ENCODE results near the gene DSCAM. TPM values are rescaled to one million over a fixed set of nuclear protein-coding genes. Genes with fewer than 3 reads are reported as not detected.

DSCAM gene
- total RNA-seq, 2 donors from 2014 or later: not detected

DNA sequence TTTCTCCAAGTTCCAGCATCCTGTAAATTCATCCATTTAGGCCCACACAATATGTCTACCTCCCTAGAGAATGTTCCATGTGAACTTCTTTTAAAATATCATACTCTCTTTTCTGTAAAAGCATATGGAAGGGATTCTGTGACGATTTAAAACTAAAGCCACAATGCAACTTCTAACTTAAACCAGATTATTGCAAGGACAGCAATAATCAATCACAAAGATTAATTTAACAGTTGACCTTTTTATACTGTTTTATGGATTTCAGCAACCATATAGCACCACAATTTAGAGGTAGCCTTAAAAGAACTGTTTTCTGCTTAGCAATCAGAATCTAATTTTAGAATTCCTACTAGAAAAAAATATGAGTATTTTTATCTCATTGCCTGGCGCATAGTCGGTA lies 58.3 kb downstream of the DSCAM start:
- no peak overlapping the region for H3K4me3 Mint-ChIP-seq
- H3K36me3 Mint-ChIP-seq (ENCODE audit: insufficient read depth in 2 of 2): no peaks in the 10 kb centered on the region
- ATAC-seq (replicated peaks in 1 of 2) (no peak), DNase-seq (no peak)
- no peak overlapping the region for H3K27ac Mint-ChIP-seq
- no peaks in the 10 kb centered on the region for H3K4me1 Mint-ChIP-seq (ENCODE audit: low read depth)
- no peaks in the 10 kb centered on the region for H3K27me3 Mint-ChIP-seq (ENCODE audit: low read depth)
- H3K9me3 Mint-ChIP-seq: peaks cover 0 to 2% of the 10 kb centered on the region in 2 donors

DNA sequence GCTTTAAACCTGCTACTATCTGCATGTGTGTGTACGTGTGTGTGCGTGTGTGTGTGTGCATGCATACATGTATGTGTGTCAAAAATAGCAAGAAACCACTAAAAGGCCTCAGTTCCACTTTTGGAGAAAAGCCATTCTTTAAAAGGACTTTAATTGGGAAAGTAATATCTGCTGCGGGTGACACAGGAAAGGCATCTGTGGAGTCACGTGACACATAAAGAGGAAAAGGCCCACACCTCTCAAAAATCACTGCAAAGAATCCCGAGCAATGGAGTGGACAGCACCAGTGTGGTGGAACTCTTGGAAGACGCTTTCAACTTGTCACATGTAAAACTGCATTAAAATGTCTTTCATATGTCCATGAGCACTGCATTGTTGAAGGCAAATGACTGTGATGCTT lies 63.6 kb downstream of the DSCAM start:
- Mint-ChIP-seq H3K36me3 (ENCODE audit: insufficient read depth in 2 of 2) (no peaks in the 10 kb centered on the region), H3K9me3 (peaks cover 1 to 3% of the 10 kb centered on the region in 2 donors), H3K27ac (no peak overlapping the region), H3K4me1 (ENCODE audit: low read depth) (no peaks in the 10 kb centered on the region), H3K4me3 (no peak overlapping the region), H3K27me3 (ENCODE audit: low read depth) (no peaks in the 10 kb centered on the region)
- DNase-seq: no peak
- ATAC-seq (replicated peaks in 1 of 2): no peak

DNA sequence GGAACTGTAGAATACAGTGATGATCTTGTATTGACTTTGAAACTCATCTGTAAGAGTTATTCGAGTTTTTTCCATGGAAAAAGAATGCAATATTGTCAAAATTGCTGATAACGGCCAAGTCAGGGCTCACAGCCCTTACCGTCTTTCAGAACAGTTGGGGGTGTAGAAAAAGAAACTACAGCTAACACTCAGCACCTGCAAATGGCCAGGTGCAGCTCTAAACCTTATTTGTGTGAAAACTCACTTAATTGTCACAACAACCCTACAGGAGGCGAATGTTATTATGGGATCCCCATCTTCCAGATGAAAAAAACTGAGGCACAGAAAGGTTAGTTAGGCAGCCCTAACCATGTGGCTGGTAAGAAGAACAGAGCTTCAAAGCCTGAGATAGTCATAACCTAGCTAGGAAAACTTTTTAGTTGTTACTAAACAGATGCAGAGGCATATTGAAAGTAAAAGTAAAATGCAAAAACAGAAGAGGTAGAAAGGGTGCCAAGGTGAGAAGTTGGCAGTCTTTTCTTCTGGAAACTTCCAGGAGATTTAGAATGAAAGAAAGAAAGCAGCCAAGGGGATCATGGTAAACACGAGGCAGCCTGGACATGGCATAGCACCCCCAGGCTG lies 76.4 kb downstream of the DSCAM start:
- H3K36me3 Mint-ChIP-seq (ENCODE audit: insufficient read depth in 2 of 2): no peaks in the 10 kb centered on the region
- no peak for ATAC-seq (replicated peaks in 1 of 2)
- no peaks in the 10 kb centered on the region for H3K27me3 Mint-ChIP-seq (ENCODE audit: low read depth)
- H3K4me1 Mint-ChIP-seq (ENCODE audit: low read depth): no peaks in the 10 kb centered on the region
- no peak overlapping the region for H3K27ac Mint-ChIP-seq
- peaks cover 0 to 6% of the 10 kb centered on the region in 2 donors for H3K9me3 Mint-ChIP-seq
- no peak for DNase-seq
- H3K4me3 Mint-ChIP-seq: no peak overlapping the region

DNA sequence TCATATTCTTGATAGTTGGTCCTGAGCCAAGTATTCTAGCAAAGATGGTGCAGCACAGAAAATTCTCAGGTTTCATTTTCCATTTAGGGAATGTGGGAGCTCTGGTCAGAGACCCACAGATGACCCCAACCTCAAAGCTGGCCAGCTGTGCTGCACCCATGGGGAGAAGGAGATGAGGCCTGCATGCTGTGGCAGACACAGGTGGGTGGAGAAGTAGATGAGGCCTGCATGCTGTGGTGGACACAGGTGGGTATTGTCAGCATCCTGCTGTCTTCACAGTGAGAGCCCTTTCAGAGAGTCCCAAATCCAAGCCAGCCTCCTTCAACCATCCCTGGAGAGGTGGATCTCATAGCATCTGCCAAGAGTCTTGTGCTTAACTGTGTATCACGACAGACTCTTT lies 77.7 kb downstream of the DSCAM start:
- no peaks in the 10 kb centered on the region for H3K27me3 Mint-ChIP-seq (ENCODE audit: low read depth)
- no peak overlapping the region for H3K27ac Mint-ChIP-seq
- no peaks in the 10 kb centered on the region for H3K36me3 Mint-ChIP-seq (ENCODE audit: insufficient read depth in 2 of 2)
- DNase-seq (no peak), ATAC-seq (replicated peaks in 1 of 2) (no peak)
- H3K9me3 Mint-ChIP-seq: peaks cover 0 to 6% of the 10 kb centered on the region in 2 donors
- H3K4me1 Mint-ChIP-seq (ENCODE audit: low read depth): no peaks in the 10 kb centered on the region
- no peak overlapping the region for H3K4me3 Mint-ChIP-seq

DNA sequence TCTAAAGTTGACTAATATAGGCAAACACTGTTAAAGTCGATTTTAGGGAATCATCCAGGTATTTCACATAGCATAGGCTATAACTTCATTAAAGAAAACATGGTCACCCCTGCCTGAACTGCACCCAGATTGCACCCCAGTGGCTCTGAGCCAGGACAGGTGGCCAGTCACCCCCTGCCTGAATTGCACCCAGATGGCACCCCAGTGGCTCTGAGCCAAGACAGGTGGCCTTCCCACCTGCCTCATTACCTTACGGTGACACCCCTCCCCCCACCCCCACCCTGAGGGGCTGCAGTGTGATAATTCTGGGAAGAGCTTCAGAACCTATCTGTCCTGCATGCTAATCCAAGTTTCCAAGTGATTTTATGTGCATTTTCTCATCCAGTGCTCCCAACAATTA lies 78.9 kb downstream of the DSCAM start:
- no peaks in the 10 kb centered on the region for H3K4me1 Mint-ChIP-seq (ENCODE audit: low read depth)
- no peaks in the 10 kb centered on the region for H3K27me3 Mint-ChIP-seq (ENCODE audit: low read depth)
- H3K9me3 Mint-ChIP-seq: peaks cover 0 to 4% of the 10 kb centered on the region in 2 donors
- H3K27ac Mint-ChIP-seq: no peak overlapping the region
- H3K36me3 Mint-ChIP-seq (ENCODE audit: insufficient read depth in 2 of 2): no peaks in the 10 kb centered on the region
- ATAC-seq (replicated peaks in 1 of 2) (no peak), DNase-seq (no peak)
- H3K4me3 Mint-ChIP-seq: no peak overlapping the region

GRCh38 chr21:40766381-40766780 lies 80.6 kb downstream of the DSCAM start:
- ATAC-seq (replicated peaks in 1 of 2): no peak
- Mint-ChIP-seq H3K36me3 (ENCODE audit: insufficient read depth in 2 of 2) (peaks cover 0 to 2% of the 10 kb centered on the region in 2 donors), H3K4me3 (no peak overlapping the region), H3K4me1 (ENCODE audit: low read depth) (no peaks in the 10 kb centered on the region), H3K27ac (no peak overlapping the region), H3K9me3 (peaks cover 3 to 7% of the 10 kb centered on the region in 2 donors), H3K27me3 (ENCODE audit: low read depth) (no peaks in the 10 kb centered on the region)
- DNase-seq: no peak

DNA sequence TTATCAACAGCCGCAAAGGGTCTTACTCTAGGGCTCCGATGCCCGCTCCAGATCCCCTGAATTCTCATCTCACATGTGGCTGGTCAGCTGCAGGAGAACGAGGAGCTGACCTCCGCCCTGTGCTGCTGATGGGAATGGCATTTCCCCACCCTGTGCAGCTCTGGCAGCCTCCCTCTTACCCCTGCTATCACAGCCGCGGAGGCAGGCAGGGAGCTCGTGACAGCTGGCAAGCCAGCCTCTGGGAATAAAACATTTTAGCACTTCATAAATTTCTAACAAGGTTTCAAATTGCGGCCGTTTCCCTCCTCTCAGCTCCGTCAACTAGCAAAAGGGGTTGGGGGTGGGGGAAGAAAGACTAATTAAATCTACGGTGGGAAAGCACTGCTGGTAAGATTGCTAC lies 81.1 kb downstream of the DSCAM start:
- Mint-ChIP-seq H3K9me3 (peaks cover 3 to 7% of the 10 kb centered on the region in 2 donors), H3K4me1 (ENCODE audit: low read depth) (no peaks in the 10 kb centered on the region), H3K36me3 (ENCODE audit: insufficient read depth in 2 of 2) (peaks cover 0 to 2% of the 10 kb centered on the region in 2 donors), H3K27ac (no peak overlapping the region), H3K4me3 (no peak overlapping the region), H3K27me3 (ENCODE audit: low read depth) (no peaks in the 10 kb centered on the region)
- no peak for ATAC-seq (replicated peaks in 1 of 2)
- DNase-seq: no peak

DNA sequence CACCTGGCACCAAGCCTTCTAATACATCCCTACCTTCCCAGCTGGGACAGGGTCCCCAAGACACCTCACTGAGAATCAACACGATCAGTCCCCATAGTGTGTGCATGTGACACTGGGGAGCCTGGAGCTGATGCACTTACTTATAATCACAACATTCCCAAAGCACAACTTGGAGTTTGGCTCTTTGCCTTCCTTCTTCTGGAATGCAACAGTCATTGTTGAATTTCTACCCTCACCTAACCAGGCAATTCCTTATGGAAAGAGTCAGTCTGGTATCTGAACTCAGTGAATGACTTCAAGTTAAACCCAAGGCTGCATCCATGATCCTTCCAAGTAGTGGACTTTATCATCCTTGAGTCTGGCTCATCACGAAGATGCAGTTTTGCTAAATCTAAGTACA lies 86.1 kb downstream of the DSCAM start:
- DNase-seq: no peak
- no peak overlapping the region for H3K4me3 Mint-ChIP-seq
- ATAC-seq (replicated peaks in 1 of 2): no peak
- H3K36me3 Mint-ChIP-seq (ENCODE audit: insufficient read depth in 2 of 2): peaks cover 0 to 2% of the 10 kb centered on the region in 2 donors
- no peaks in the 10 kb centered on the region for H3K4me1 Mint-ChIP-seq (ENCODE audit: low read depth)
- peaks cover 5 to 8% of the 10 kb centered on the region in 2 donors for H3K9me3 Mint-ChIP-seq
- no peak overlapping the region for H3K27ac Mint-ChIP-seq
- no peaks in the 10 kb centered on the region for H3K27me3 Mint-ChIP-seq (ENCODE audit: low read depth)

GRCh38 chr21:40759061-40759460 lies 87.9 kb downstream of the DSCAM start:
- no peaks in the 10 kb centered on the region for H3K27me3 Mint-ChIP-seq (ENCODE audit: low read depth)

DNA sequence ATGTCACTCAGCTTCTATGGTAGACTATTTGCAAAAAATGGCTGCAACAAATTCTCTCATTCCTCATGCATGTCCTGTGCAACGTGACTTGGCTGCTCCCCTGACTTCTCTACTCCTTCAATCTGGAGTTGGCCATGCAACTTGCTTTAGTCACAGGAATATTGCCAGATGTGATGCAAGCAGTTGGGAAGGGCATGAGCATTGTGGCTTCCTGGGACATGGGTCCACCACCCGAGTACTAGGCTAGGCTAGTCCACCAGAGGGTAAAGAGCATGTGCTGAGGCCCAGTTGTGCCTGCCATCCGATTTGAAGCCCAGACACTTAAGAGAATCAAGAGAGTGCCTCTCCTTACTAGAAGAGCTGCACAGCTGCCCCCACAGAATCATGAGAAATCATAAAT lies 89.6 kb downstream of the DSCAM start:
- no peak overlapping the region for H3K27ac Mint-ChIP-seq
- ATAC-seq (replicated peaks in 1 of 2) (no peak), DNase-seq (no peak)
- peaks cover 0 to 2% of the 10 kb centered on the region in 2 donors for H3K36me3 Mint-ChIP-seq (ENCODE audit: insufficient read depth in 2 of 2)
- peaks cover 8% of the 10 kb centered on the region in 2 donors for H3K9me3 Mint-ChIP-seq
- H3K4me3 Mint-ChIP-seq: no peak overlapping the region
- H3K27me3 Mint-ChIP-seq (ENCODE audit: low read depth): no peaks in the 10 kb centered on the region
- H3K4me1 Mint-ChIP-seq (ENCODE audit: low read depth): no peaks in the 10 kb centered on the region

More at GRCh38 chr21:40759061-40759460, 87.9 kb downstream of the DSCAM start:
- Mint-ChIP-seq H3K4me3 (no peak overlapping the region), H3K9me3 (peaks cover 6 to 8% of the 10 kb centered on the region in 2 donors), H3K4me1 (ENCODE audit: low read depth) (no peaks in the 10 kb centered on the region), H3K36me3 (ENCODE audit: insufficient read depth in 2 of 2) (peaks cover 0 to 2% of the 10 kb centered on the region in 2 donors), H3K27ac (no peak overlapping the region)
- DNase-seq: no peak
- no peak for ATAC-seq (replicated peaks in 1 of 2)

DNA sequence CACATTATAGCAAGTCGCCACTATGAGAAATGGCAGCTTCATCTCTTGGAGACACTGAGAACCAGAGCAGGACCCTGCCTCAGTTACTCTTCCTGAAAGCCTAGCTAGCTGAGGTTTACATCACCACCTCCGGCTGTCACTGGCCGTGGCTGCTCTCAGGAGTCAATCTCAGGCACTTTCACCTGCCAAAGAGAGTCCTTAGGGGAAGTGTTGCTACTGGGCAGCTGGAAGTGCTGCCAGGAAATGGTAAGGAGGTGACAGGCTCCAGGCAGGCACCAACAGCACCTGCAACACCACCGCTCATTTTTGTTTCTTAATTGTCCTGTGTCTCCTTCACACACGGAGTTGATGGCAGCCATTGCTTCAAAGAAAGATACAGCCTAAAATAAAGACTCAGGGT lies 92.5 kb downstream of the DSCAM start:
- DNase-seq: no peak
- Mint-ChIP-seq H3K4me3 (no peak overlapping the region), H3K36me3 (ENCODE audit: insufficient read depth in 2 of 2) (no peaks in the 10 kb centered on the region), H3K9me3 (peaks cover 1 to 3% of the 10 kb centered on the region in 2 donors), H3K27ac (no peak overlapping the region), H3K27me3 (ENCODE audit: low read depth) (no peaks in the 10 kb centered on the region), H3K4me1 (ENCODE audit: low read depth) (no peaks in the 10 kb centered on the region)
- no peak for ATAC-seq (replicated peaks in 1 of 2)

DNA sequence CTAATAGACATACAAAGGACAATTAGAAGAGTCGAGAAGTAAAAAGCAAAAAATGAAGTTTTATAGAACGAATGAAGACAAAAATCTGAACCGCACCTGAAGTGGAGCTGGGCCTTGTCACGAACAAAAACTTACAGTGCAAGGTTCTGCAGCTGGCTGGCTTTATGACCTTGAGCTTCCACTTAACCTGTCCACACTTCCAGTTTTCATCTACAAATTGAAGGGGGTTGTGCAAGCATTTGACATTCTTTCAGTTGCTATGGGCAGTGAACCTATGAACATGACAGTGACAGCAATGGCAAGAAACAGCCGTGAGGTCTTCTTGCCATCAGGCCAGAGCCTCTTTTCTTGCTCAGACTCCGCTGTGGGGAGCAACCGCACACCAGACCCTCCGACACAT lies 93.2 kb downstream of the DSCAM start:
- no peaks in the 10 kb centered on the region for H3K36me3 Mint-ChIP-seq (ENCODE audit: insufficient read depth in 2 of 2)
- no peak overlapping the region for H3K4me3 Mint-ChIP-seq
- H3K27ac Mint-ChIP-seq: no peak overlapping the region
- H3K4me1 Mint-ChIP-seq (ENCODE audit: low read depth): no peaks in the 10 kb centered on the region
- ATAC-seq (replicated peaks in 1 of 2) (no peak), DNase-seq (no peak)
- H3K27me3 Mint-ChIP-seq (ENCODE audit: low read depth): no peaks in the 10 kb centered on the region
- peaks cover 1 to 3% of the 10 kb centered on the region in 2 donors for H3K9me3 Mint-ChIP-seq

- no peaks in the 10 kb centered on the region for H3K4me1 Mint-ChIP-seq (ENCODE audit: low read depth)
- H3K27ac Mint-ChIP-seq: no peak overlapping the region
- peaks cover 1 to 3% of the 10 kb centered on the region in 2 donors for H3K9me3 Mint-ChIP-seq
- ATAC-seq (replicated peaks in 1 of 2): no peak
- no peak for DNase-seq
- no peak overlapping the region for H3K4me3 Mint-ChIP-seq
- H3K36me3 Mint-ChIP-seq (ENCODE audit: insufficient read depth in 2 of 2): no peaks in the 10 kb centered on the region
- no peaks in the 10 kb centered on the region for H3K27me3 Mint-ChIP-seq (ENCODE audit: low read depth)
Measured at GRCh38 chr21:40752125-40752524, 94.8 kb downstream of the DSCAM start.

- ATAC-seq (replicated peaks in 1 of 2) (no peak), DNase-seq (no peak)
- Mint-ChIP-seq H3K9me3 (peaks cover 0 to 3% of the 10 kb centered on the region in 2 donors), H3K27ac (no peak overlapping the region), H3K4me3 (no peak overlapping the region), H3K27me3 (ENCODE audit: low read depth) (no peaks in the 10 kb centered on the region), H3K36me3 (ENCODE audit: insufficient read depth in 2 of 2) (no peaks in the 10 kb centered on the region), H3K4me1 (ENCODE audit: low read depth) (no peaks in the 10 kb centered on the region)
Measured at GRCh38 chr21:40751221-40751620, 95.7 kb downstream of the DSCAM start.
